Ovary (tissue), 9 donors: Measurements from ENCODE around the gene ARMH3. TPM values are rescaled to one million over a fixed set of nuclear protein-coding genes. Genes with fewer than 3 reads are reported as not detected.
"Not testable (repeated sequence)": the region's sequence is repeated elsewhere in the genome, so short reads cannot be mapped to it uniquely, and the experiment has no call there.

Source experiments
- DNase-seq, 5 donors: peaks; one replicate each; pipeline ENCODE4 v3.0.0-alpha.2; 2019 to 2020
- H3K27ac ChIP-seq, 2 donors: fragments of 200-600 bp; one replicate each; pipeline versions ENCODE4 v1.5.1 to v1.8.0; 2019 to 2022
- H3K27me3 ChIP-seq: fragments of 200-600 bp; one replicate; pipeline ENCODE4 v1.8.0; 2022
- H3K36me3 ChIP-seq: fragments of 200-600 bp; sonication (generic); one replicate; pipeline ENCODE4 v1.5.1; 2019
- H3K4me1 ChIP-seq: one replicate; pipeline ENCODE4 v1.8.1; 2013; ENCODE audit warnings: mild to moderate bottlenecking, moderate library complexity; ENCODE audit not compliant: insufficient read depth
- H3K4me3 ChIP-seq: fragments of 200-600 bp; sonication (generic); one replicate; pipeline ENCODE4 v1.5.1; 2017
- H3K9me3 ChIP-seq, 2 donors: fragments of 200-600 bp in 1 of 2; sonication (generic) in 1 of 2; one replicate each; pipeline versions ENCODE4 v1.5.1 to v1.8.1; 2013 to 2019; ENCODE audit warnings: mild to moderate bottlenecking in 1 of 2, moderate library complexity in 1 of 2
- EP300 ChIP-seq: sonication (generic); formaldehyde crosslinking; IDR thresholded peaks from one replicate; pipeline ENCODE4 v1.6.1; 2017; ENCODE audit warnings: antibody characterized with exemption
- POLR2A ChIP-seq: fragments of 450-650 bp; IDR thresholded peaks from one replicate; pipeline ENCODE4 v1.6.1; 2017; ENCODE audit warnings: antibody characterized with exemption, mild to moderate bottlenecking, moderate library complexity
- WGBS, 3 donors: extraction: QIAGEN DNeasy Blood & Tissue Kit in 1 of 3; methylation state at CpG; one replicate each; pipeline versions ENCODE4 v1.1.5 to v1.1.7; 2013 to 2017; 5-methylcytosine and 5-hydroxymethylcytosine counted together
- intact Hi-C, 4 donors: fragments of 100-400 bp; cut with DNase I; formaldehyde crosslinking; loops; one replicate each; pipeline versions ENCODE4 v1.11.0 to v1.15.1; 2022 to 2023
- polyA plus RNA-seq, 2 donors: library from polyadenylated mRNA; stranded (reverse); fragments of 200-250 nt in 1 of 2; fragments of 350-450 nt in 1 of 2; fragmentation: Illumina TruSeq in 1 of 2; extraction: RNeasy Lipid Tissue Mini Kit (QIAGEN cat#74804) in 1 of 2; gene quantifications; one replicate each; pipeline ENCODE4 v1.2.3, GENCODE V29; 2013 to 2014
- total RNA-seq, 7 donors: library from RNA; depleted of rRNA in 2 of 7; stranded (reverse); fragments of >200 nt in 2 of 7; fragmentation: NEBNext Ultra II Directional in 3 of 7; extraction: Animal tissue kit (Norgen Biotek cat#: 25700) in 3 of 7; gene quantifications; one replicate each; pipeline versions ENCODE4 v1.1.0 to v1.2.4, GENCODE V29; 2016 to 2023
- TF ChIP-seq, protein P1 (sequence below), 3 donors: fragments of 450-650 bp in 2 of 3; fragments of 200-600 bp in 1 of 3; IDR thresholded peaks; one replicate each; pipeline versions ENCODE4 v1.5.1 to v1.8.0; 2016 to 2022; ENCODE audit warnings: antibody characterized with exemption in 3 of 3, mild to moderate bottlenecking in 1 of 3
- donor health status: DM: no; HTN: no; CAD: no; lungs with moderate emphysema.
- donor health status: DM: no; HTN: no; CAD: no.
- donor health status: Bipolar disorder and iron deficiency.
- donor health status: DM: yes; HTN: yes; CAD: no.
- donor health status: DM: no; HTN: no; CAD: no.
- donor health status: DM: yes; HTN: yes; CAD: no.

Gene ARMH3
- total and polyA plus RNA-seq, 9 donors, result 9.1 to 24.2 (median 18.1) TPM

DNA sequence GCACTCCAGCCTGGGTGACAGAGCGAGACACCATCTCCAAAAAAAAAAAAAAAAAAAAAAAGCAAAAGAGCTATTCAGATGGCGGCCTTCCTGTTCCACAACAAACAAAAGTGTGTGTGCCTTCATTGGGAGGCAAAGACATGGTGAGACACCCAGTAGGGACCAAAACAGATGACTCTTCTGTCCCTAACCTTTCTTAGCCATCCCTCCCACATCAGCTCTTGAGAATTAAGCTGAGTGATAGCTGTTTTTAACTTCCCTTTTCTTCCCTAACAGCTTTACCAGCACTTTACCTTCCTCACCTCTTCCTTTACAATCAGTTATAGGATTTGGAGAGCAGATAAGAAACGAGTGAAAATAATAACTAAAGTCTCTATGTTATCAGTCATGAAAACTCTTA is 48.2 kb downstream of the ARMH3 start:
- WGBS, 3 donors, result 82 to 88% (median 87%) methylated on average over 3 of the region's 3 CpGs
- H3K4me3 ChIP-seq, result no peak overlapping the region
- no peak for TF ChIP-seq EP300
- TF ChIP-seq, protein P1, sequence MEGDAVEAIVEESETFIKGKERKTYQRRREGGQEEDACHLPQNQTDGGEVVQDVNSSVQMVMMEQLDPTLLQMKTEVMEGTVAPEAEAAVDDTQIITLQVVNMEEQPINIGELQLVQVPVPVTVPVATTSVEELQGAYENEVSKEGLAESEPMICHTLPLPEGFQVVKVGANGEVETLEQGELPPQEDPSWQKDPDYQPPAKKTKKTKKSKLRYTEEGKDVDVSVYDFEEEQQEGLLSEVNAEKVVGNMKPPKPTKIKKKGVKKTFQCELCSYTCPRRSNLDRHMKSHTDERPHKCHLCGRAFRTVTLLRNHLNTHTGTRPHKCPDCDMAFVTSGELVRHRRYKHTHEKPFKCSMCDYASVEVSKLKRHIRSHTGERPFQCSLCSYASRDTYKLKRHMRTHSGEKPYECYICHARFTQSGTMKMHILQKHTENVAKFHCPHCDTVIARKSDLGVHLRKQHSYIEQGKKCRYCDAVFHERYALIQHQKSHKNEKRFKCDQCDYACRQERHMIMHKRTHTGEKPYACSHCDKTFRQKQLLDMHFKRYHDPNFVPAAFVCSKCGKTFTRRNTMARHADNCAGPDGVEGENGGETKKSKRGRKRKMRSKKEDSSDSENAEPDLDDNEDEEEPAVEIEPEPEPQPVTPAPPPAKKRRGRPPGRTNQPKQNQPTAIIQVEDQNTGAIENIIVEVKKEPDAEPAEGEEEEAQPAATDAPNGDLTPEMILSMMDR (IDR thresholded peaks at IDR 0.05), result no peak
- TF ChIP-seq POLR2A, result no peak
- no peak for DNase-seq
- no peaks in the 10 kb centered on the region for H3K4me1 ChIP-seq
- H3K27ac ChIP-seq, result no peak overlapping the region
- no peaks in the 10 kb centered on the region for H3K36me3 ChIP-seq
- H3K9me3 ChIP-seq, result no peaks in the 10 kb centered on the region
- intact Hi-C loops, result loop anchor here in 3 of 4 donors (10.0 kb wide), 2 partner anchors 163 to 233 kb away; partner anchors contain the start of genes KCNIP2 (in 2 of the 3) and FGF8 (in 1 of the 3)
- H3K27me3 ChIP-seq, result no peaks in the 10 kb centered on the region

DNA sequence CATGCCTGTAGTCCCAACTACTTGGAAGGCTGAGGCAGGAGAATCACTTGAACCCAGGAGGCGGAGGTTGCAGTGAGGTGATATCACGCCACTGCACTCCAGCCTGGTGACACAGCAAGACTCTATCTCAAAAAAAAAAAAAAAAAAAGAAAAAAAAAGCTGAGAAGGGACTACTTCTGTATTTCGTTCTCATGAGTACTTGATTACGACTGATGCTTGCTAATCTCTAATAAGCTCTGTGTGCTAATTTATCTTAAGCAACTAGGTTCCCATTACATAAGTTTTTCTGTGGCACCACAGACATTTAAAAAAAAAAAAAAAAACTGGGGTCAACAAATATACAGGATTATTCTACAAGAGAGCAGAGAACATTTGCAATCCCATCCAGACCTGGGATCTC is 48.9 kb downstream of the ARMH3 start:
- intact Hi-C loops, result loop anchor here in 3 of 4 donors (10.0 kb wide), 2 partner anchors 162 to 232 kb away; partner anchors contain the start of genes KCNIP2 (in 2 of the 3) and FGF8 (in 1 of the 3)
- not testable (repeated sequence) for H3K36me3 ChIP-seq, H3K27me3 ChIP-seq, H3K4me3 ChIP-seq, H3K4me1 ChIP-seq, DNase-seq, H3K27ac ChIP-seq, H3K9me3 ChIP-seq
- WGBS, 3 donors, result 95 to 98% (median 96%) methylated on average over 4 of the region's 4 CpGs

DNA sequence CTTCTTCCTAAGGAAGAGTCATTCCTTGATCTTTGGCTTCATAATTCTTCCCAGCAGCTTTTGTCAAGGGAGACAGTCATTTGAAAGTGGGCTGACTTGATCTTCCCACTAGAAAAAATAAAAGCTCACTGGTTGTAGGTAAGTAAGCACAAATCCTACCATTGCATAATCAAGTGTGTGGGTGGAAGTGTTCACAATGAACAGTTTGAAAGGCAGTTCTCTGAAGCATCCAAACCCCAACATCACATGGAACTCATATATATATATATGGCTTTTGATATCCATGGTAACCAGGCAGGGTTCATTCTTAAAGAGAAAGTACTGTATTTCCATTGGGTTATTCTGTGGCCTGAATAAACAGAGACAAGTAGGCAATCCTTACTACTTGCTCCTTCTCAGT is 51.6 kb downstream of the ARMH3 start:
- Histone ChIP-seq H3K36me3 (no peaks in the 10 kb centered on the region), H3K27me3 (no peaks in the 10 kb centered on the region), H3K4me1 (no peaks in the 10 kb centered on the region), H3K9me3 (no peaks in the 10 kb centered on the region), H3K27ac (no peak overlapping the region), H3K4me3 (no peak overlapping the region)
- intact Hi-C loops, result loop anchor here in 3 of 4 donors (10.0 kb wide), 2 partner anchors 160 to 230 kb away; partner anchors contain the start of genes KCNIP2 (in 2 of the 3) and FGF8 (in 1 of the 3)
- DNase-seq, result no peak
- no peak for TF ChIP-seq EP300
- TF ChIP-seq POLR2A, result no peak
- TF ChIP-seq, protein P1 (IDR thresholded peaks at IDR 0.05), result no peak

DNA sequence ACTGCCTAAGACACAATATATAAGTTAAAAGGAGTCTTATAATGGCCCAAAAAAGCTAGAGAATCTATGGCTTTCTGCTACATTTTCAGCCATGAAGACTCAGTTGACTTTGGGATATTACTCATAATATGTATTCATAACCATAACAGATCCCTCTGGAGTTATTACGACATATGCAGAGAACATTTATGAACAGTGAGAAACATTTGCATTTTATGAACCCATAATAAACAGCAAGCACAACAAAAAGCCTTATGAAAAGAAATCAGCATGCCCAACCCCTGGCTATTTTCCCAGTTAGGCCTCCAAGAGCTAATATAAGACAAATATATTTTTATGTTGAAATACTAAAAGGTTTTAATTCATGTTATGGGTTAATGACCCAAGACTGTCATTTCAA is 52.4 kb downstream of the ARMH3 start:
- Histone ChIP-seq H3K36me3 (no peaks in the 10 kb centered on the region), H3K27me3 (no peaks in the 10 kb centered on the region), H3K27ac (no peak overlapping the region), H3K4me1 (no peaks in the 10 kb centered on the region), H3K4me3 (no peak overlapping the region), H3K9me3 (no peaks in the 10 kb centered on the region)
- no peak for TF ChIP-seq POLR2A
- no peak for DNase-seq
- WGBS, 3 donors, result 85 to 93% (median 90%) methylated on average over 1 of the region's 1 CpG
- intact Hi-C loops, result loop anchor here in 3 of 4 donors (10.0 kb wide), 2 partner anchors 159 to 229 kb away; partner anchors contain the start of genes KCNIP2 (in 2 of the 3) and FGF8 (in 1 of the 3)

DNA sequence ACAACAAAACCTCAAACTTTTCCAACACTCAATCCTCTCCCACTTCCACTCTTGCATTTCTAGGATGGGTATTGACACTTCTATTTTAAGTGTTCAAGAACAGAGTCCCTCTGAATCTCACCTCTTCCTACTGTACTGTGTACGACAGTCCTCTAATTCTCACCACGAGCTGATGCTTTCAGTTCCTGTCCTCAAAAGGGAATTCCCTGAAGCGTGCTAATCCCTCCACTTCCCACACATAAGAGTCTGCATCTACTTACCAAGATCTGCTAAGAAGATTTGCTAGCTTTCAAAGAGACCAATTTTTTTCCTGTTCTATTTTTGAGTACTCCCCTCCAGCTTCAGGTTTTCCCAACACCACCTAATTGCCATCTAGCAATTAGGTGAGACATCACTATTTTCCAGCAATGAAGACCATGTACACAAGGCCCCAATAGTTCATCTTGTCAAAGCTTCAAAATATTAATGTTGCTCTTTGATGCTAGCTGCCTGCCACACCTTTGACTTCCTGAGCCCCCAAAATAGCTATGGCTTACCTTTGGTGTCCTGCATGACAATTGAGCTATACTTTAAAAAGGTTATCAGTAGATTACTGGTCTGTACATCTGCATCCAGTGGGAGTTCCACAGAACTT is 54.4 kb downstream of the ARMH3 start:
- intact Hi-C loops, result loop anchor here in 3 of 4 donors (10.0 kb wide), 2 partner anchors 157 to 227 kb away; partner anchors contain the start of genes KCNIP2 (in 2 of the 3) and FGF8 (in 1 of the 3)
- Histone ChIP-seq H3K9me3 (no peaks in the 10 kb centered on the region), H3K36me3 (no peaks in the 10 kb centered on the region)

More for the DNA sequence above, 54.4 kb downstream of the ARMH3 start:
- no peaks in the 10 kb centered on the region for H3K4me1 ChIP-seq
- no peak overlapping the region for H3K27ac ChIP-seq
- H3K4me3 ChIP-seq, result no peak overlapping the region
- H3K27me3 ChIP-seq, result no peaks in the 10 kb centered on the region
- WGBS, 3 donors, result 81 to 87% (median 83%) methylated on average over 3 of the region's 3 CpGs
- DNase-seq, result no peak
- TF ChIP-seq, protein P1 (IDR thresholded peaks at IDR 0.05), result no peak
- TF ChIP-seq POLR2A, result no peak
- TF ChIP-seq EP300, result no peak
